ENCODE data around the gene SPTAN1.
"Not testable (repeated sequence)": the region's sequence is repeated elsewhere in the genome, so short reads cannot be mapped to it uniquely, and the experiment has no call there.

Gene SPTAN1

DNA sequence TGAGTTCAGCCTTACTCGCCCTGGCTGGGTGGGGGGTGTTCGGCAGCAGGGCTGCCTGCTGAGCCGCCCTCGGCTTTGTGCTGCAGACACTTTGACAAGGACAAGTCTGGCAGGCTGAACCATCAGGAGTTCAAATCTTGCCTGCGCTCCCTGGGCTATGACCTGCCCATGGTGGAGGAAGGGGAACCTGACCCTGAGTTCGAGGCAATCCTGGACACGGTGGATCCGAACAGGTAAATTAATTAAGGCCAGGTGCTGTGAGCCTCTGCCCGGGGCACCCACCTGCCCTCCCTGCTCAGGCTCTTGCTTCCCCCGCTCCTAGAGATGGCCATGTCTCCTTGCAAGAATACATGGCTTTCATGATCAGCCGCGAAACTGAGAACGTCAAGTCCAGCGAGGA lies 80.1 kb downstream of the SPTAN1 start:
- no peak for DNase-seq (ENCODE audit: low read depth)

DNA sequence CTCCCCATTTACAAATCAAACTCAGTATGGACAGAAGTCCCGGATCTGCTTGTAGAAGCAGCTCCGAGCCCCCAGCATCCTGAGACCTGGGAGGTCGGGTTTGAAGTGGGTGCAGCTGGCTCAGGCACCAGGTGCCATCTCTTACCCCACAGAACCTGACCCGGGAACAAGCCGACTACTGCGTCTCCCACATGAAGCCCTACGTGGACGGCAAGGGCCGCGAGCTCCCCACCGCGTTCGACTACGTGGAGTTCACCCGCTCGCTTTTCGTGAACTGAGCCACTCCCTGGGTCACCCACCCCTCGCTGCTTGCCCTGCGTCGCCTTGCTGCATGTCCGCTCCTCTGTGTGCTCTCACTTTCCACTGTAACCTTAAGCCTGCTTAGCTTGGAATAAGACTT lies 80.7 kb downstream of the SPTAN1 start:
- DNase-seq (ENCODE audit: low read depth) = no peak

DNA sequence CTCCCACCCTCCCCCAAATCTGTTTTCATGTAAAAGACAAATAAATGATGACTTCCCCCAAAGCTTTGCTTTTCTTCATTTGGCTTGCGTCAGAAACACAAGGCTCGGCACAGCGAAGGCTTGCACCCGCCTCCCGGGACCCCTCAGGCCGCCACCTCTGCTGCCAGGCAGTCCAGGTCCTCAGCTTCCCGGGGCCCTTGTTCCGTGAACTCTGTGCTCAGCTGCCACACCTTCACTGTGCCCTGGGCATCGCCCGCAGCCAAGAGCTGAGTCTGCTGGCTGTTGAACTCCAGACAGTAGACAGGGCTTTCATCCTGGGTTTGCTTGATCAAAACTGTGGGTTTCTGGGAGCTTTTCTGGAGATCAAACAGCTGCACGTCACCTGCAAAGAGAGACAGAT lies 81.2 kb downstream of the SPTAN1 start:
- no peak for DNase-seq (ENCODE audit: low read depth)

DNA sequence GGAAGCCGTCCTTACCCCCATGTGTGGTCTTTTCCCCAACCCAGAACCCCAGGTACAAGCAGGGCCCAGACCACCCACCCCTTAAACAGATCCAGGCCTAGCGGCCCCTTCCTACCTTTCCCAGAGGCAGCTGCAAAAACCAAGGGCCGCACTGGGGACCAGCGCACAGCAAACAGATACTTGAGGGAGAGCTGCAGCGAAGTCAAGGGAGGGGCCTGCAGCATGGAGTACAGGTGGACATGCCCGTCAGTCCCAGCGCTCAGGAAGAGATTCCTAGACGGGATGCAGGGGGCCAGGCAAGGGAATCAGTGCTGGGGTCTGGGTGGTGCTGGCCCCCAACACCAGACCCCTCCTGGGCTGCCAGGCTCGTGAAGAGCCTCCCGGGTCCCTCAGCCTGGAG lies 81.7 kb downstream of the SPTAN1 start:
- DNase-seq (ENCODE audit: low read depth) = no peak

DNA sequence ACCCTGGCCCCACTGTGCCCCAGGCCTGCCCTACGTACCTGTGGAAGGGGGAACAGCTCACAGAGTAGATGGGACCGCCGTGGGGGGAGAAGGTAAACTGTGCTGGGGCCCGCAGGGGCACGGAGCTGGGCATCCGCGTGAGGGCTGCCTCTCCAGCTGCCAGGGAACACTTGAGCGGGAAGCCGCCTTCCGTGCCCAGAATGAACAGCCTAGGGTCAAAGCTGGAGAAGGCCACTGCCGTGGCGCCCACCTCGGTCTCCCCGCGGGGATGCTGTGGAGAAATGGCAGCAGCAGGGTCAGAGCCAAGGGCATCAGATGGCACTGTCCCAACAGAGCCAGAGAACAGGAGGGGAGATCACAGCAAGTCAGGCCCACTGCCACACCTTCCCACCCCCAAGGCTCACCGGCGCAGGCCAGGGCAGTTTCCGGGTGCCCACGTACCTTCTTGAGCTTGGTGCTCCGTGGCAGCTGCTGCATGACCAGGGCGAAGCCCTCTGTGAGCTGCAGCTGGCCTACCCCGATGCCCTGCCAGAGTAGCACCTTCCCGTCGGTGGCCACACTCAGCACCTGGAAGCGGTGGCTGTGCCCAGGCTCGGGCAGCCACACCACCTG lies 82.4 kb downstream of the SPTAN1 start:
- DNase-seq (ENCODE audit: low read depth) = no peak

DNA sequence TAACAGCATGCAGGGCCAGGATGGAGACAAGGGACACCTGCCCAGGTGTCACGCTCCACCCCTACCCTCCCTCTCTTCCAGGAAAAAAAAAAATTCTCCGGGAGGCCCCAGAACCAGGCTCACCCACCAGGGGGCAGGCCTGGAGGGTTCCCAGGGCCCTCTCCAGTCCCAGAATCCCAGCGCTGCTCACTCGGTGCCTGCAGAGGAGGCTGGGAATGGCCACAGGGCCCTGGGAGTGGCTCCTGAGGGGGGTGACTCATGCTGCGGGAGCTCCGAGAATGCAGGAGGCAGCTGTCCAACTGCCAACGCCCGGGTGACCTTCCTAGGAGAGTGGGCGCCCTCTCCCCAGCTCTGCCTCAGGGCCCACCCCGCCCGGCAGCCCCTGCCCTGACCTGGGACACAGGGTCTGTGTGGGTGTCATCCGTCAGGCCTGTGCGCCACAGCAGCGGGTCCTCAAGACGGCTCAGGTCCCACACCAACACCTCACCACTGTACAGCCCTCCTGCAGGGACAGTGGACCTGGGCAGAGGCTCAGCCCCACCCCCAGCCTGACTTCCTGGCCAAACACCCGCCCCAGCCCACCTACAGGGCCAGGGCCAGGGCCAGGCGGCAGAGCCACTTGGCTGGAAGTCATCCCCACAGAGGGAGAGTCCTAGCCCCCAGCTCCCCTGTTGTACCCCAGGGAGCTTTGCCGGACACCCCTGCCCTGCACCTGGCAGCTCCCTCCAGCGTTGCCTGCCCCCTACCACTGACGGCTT lies 83.1 kb downstream of the SPTAN1 start:
- no peak for DNase-seq (ENCODE audit: low read depth)

DNA sequence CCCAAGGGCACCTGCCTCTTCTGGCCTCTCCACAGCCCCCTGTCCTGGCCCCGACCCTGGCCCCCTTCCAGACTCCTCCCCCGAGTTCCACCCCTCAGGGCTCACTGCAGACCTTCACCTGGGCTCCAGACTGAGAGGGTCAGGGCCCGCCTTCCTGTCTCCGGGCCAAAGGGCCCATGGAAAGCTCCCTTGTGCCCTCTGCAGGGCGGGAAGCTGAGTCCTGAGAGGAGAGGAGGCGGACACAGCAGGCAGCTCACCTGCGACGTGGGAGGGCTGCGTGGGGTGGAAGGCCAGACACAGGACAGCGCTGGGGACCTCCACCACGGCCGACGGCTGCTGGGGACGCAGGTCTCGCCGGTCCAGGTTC lies 83.6 kb downstream of the SPTAN1 start:
- no peak for DNase-seq (ENCODE audit: low read depth)

DNA sequence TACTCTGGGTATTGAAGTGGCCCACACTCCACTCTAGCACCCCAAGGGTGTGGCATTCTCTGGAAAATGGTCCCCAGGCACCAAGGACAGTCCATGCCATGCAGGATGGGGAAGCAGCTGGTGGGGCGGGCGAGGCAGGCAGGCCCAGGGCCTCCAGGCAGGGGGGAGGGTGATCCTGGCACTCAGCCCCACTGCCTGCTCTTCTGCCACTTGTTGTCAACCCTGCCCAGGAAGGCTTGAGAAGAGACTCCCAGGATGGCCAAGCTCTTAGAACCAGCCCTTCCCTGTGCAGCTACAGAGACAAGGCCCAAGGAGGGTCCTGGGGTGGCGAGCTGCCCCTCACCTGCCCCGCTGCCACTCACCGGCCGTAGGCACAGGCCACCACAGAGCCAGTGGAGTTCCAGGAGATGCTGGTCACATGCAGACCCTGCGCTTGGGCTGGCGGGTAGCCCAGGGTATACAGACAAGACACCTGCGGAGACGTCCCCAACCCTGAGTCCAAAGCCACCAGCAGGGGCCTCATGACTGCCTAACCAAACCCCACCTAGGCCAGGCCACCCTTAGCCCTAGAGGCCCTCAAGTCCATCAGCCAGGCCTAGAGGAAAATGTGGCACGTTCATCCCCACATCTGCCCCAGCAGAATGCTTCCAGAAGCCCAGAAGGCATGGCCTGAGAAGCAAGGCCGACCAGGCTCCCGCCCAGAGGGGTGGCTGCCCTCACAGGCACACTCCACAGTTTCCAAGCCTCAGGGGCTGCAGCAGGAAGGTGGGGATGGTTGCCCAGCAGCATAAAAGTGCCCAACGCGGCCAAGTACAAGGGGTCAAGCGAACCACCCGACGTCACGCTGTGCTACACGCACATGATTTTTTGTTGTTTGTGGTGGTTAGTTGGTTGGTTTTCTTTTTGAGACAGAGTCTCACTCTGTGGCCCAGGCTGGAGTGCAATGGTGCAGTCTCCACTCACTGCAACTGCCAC lies 84.5 kb downstream of the SPTAN1 start:
- no peak for DNase-seq (ENCODE audit: low read depth)

DNA sequence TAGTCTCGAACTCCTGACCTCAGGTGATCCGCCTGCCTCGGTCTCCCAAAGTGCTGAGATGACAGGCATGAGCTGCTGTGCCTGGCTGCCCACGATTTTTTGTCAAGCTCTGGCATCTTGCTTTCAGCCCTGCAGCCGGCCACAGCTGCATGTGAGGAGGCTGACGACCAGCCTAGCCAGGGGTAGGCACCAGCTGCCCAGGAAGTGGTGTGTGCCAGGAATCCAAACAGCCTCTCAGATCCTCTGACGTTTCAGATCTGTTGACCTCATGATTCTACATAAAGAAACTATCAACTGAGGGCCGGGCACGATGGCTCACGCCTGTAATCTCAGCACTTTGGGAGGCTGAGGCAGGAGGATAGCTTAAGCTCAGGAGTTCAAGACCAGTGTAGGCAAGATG lies 85.3 kb downstream of the SPTAN1 start:
- no peak for DNase-seq (ENCODE audit: low read depth)

DNA sequence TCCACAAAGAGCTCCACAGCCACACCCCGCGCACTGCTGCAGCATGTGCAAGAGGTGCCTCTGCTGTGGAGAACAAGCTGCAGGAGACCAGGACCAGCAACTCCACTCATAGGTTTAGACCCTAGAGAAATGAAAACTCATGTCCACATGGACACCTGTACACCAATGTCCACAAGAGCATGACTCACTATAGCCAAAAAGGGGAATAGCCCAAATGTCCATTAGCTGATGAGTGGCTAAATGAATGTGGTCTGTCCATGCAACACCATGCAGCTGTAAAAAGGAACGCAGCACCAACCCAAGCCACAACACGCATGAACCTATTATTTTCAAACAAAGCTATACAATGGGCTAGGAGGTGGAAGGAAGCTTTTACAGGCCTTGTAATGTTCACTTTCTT lies 86.2 kb downstream of the SPTAN1 start:
- DNase-seq (ENCODE audit: low read depth) = no peak

DNA sequence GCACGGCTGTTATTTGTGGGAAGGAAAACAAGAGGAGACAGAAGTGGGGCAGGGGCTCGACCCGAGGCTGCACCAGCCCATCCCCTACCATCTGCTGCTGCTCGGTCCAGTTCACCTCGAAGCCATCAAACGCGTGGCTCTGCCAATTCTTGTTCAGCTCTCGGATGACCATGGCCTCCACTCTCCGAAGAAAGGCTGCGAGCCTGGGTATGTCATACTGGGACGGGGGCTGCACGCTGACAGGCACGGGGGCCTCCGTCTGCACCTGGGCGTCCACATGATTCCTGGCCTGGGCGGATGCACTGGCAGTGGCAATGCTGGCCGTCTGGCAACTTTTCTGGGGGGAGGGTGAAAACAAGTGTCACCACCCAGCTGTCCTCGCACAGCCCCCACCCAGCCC lies 88.2 kb downstream of the SPTAN1 start:
- no peak for DNase-seq (ENCODE audit: low read depth)

DNA sequence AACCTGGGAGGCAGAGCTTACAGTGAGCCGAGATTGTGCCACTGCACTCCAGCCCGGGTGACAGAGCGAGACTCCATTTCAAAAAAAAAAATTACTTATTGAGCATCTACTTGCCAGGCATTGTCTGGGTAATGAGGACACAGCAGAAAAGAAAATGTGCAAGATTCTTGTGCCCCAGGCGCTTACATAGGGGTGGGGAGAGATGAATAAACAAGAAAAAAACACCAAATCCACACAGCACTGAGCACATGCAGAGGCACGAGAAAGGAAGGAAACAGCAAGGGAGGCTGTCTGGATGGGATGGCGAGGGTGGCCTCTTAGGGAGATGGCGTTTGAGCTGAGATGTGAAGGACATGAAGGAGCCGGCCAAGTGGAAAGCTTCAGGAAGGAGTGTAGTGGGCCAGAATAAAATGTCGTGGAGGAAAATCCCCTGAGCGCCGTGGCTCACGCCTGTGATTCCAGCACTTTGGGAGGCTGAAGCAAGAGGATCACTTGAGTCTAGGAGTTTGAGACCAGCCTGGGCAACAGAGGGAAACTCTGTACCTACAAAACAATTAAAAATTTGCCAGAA lies 90.4 kb downstream of the SPTAN1 start:
- no peak for DNase-seq (ENCODE audit: low read depth)

DNA sequence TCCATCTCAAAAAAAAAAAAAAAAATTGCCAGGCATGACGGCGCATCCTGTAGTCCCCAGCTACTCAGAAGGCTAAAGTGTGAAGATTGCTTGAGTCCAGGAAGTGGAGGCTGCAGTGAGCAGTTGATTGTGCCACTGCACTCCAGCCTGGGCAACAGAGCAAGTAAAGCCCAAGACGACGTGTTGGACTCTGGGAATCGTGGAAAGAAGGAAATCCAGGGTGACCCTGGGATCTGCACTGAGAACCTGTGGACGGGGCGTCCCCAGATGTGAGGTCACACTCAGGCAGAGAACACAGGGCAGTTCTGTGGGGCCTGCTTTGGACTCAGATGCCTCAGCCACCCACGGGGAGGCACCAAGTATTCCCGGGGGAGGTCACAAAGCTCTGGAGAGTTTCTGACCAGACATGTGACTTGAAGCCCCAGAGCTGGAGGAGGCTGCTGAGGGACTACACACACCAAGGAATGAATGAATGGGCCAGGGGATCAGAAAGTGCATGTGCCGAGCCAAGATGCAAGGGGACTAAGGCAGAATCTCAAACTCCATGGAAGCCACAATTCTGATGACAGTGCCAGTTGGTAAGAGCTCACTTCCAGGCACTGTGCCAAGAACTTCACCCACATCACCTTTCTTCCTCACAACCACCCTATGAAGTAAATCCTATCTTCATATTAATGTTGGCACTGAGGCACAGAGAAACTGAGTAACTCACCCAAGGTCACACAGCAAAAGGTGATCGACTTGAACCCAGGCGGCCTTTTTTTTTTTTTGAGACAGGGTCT lies 91.3 kb downstream of the SPTAN1 start:
- DNase-seq (ENCODE audit: low read depth) = no peak

DNA sequence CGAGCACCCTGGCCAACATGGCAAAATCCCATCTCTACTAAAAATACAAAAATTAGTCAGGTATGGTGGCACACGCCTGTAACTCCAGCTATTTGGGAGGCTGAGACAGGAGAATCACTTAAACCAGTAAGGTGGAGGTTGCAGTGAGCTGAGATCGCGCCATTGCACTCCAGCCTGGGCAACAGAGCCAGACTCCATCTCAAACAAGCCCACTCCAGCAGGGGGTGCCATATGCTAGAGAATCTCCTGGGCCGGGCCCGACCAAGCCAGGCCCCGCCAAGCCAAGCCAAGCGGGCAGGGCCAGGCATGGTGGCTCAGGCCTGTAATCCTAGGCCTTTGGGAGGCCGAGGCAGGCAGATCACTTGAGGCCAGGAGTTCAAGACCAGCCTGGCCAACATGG lies 95.8 kb downstream of the SPTAN1 start:
- not testable (repeated sequence) for DNase-seq (ENCODE audit: low read depth)

DNA sequence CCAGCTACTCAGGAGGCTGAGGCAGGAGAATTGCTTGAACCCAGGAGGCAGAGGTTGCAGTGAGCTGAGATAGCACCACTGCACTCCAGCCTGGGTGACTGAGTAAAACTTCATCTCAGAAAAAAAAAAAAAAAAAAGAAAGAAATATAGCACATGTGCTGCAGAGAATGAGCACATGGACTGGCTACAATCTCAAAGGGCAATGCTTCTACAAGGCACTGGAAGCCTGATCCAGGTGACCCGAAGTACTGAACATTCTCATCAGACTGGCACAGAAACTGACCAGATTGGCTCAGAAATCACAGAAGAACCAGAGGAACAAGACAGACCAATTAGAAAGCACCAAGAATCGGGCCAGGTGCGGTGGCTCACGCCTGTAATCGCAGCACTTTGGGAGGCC lies 99.4 kb downstream of the SPTAN1 start:
- DNase-seq (ENCODE audit: low read depth) = no peak

DNA sequence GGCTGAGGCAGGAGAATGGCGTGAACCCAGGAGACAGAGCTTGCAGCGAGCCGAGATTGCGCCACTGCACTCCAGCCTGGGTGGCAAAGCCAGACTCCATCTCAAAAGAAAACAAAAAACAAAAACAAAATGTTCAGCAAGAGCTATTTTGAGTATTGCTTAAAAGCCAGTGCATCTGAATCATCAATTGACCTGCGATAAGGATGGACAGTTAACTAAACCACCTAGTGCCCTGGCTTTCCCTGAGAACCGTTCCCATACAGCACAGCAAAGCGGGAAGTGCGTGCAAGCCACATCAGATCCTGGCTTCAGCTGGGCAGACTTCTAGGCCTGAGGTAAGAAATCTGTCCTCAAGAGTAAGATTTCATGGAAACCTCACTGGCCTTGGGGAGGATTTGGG lies 101.5 kb downstream of the SPTAN1 start:
- DNase-seq (ENCODE audit: low read depth) = no peak

DNA sequence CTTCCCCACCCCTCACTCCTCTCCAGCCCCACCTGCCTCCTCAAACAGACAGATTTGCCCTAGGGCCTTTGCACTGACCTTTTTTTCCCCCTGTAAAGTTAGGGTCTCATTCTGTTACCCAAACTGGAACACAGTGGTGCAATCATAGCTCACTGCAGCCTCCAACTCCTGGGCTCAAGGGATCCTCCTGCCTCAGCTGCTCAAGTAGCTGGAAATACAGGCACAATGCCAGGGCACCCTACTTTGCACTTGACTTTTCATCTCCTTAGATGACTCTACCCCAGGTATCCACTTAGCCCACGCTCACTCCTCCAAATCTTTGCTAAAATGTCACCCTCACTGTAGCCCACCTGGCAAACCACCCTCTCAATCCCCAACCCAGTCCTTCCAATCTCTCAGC lies 102.1 kb downstream of the SPTAN1 start:
- DNase-seq (ENCODE audit: low read depth) = no peak

DNA sequence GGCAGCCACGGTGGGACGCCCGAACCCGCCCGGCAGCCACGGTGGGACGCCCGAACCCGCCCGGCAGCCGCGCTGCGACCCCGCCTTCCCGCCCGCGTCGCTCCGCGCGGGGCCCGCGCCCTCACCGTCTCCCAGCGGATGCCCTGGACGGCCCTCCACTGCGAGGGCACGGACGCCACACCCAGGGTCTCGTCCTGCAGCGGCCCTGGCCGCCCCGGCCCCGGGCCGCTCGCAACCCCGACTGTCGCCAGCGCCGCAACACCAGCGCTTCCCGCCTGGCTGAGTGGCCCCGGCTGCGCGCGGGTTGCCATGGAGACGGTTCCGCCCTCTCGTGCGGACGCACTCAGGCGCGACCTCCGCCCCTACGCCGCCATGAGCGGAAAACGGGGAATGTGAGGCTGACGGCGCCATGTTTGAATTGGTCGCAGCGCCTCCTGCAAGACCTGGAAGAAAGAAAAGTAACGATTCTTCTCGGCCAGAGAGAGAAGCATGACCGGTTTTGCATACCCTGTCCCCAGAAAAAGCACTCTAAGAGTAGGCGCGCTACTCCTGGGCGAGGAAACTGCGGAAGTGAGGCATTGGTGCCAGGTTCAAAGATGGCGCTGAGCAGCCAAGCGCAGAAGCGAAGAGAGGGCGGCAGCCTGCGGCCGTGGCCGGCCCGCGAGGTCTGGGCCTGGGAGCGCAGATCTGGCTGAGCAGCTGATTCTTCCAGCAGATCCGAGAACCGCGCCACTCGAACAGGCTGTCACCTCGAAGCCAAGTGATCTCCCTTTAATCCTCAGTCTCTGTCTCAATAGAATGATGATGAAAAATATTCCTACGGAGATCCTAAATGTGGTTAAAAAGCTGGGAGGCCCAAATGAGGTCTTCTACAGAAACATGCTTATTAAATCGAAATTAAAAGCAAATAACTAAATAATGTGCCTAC lies 104.3 kb downstream of the SPTAN1 start, which contains the start of gene DYNC2I2:
DYNC2I2 (minus strand) TSS at position 432 of the 928 bp plus-strand sequence; CDS start at position 311, 121 bp downstream.
- DNase-seq (ENCODE audit: low read depth) = peak; percentile 84

DNA sequence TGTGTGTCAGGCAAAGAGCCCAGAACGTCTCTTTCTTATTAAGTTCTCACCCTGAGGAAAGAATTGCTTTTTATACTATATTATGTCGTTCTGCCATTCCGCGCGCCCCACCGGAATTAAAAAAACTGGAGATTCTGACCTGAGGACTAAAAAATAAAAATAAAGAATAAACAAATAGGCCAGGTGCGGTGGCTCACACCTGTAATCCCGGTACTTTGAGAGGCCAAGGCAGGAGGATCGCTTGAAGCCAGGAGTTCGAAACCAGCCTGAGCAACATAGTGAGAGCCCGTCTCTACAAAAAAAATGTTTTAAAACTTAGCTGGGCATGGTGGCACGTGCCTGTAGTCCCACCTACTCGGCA lies 104.9 kb downstream of the SPTAN1 start:
- no peak for DNase-seq (ENCODE audit: low read depth)

DNA sequence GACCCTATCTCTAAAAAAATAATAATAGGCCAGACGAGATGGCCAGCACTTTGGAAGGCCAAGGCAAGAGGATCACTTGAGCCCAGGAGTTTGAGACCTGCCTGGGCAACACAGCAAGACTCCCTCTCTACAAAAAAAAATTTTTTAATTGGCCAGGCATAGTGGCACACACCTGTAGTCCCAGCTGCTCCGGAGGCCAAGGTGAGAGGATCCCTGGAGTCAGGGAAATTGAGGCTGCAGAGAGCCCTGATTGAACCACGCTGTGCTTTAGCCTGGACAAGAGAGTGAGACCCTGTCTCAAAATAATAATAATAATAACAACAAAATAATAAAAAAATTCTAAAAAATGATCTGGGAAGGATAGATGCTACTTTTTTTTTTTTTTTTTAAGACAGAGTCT lies 105.4 kb downstream of the SPTAN1 start:
- no peak for DNase-seq (ENCODE audit: low read depth)
